HG02840 (cell line): ENCODE measurements around the gene LEMD2.

Source experiments
- ATAC-seq: cut with Tn5 transposase; IDR thresholded peaks from one replicate; pipeline ENCODE4 v1.9.1; 2021; ENCODE audit warnings: mild to moderate bottlenecking, moderate library complexity, moderate number of reproducible peaks; ENCODE audit not compliant: unreplicated experiment, low FRiP score

Gene LEMD2

GRCh38 chr6:33820243-33820642 is 31.3 kb upstream of the LEMD2 start:
- no peak for ATAC-seq

- ATAC-seq, result no peak
Measured at GRCh38 chr6:33819021-33819420, 30.1 kb upstream of the LEMD2 start.

GRCh38 chr6:33818293-33818692 is 29.4 kb upstream of the LEMD2 start:
- no peak for ATAC-seq

- ATAC-seq, result no peak
Measured at GRCh38 chr6:33817489-33817888, 28.6 kb upstream of the LEMD2 start.

GRCh38 chr6:33816911-33817310 is 28.0 kb upstream of the LEMD2 start:
- no peak for ATAC-seq

- ATAC-seq, result no peak
Measured at GRCh38 chr6:33815854-33816253, 26.9 kb upstream of the LEMD2 start.

- ATAC-seq, result no peak
Measured at GRCh38 chr6:33813990-33814985, 25.4 kb upstream of the LEMD2 start.

DNA sequence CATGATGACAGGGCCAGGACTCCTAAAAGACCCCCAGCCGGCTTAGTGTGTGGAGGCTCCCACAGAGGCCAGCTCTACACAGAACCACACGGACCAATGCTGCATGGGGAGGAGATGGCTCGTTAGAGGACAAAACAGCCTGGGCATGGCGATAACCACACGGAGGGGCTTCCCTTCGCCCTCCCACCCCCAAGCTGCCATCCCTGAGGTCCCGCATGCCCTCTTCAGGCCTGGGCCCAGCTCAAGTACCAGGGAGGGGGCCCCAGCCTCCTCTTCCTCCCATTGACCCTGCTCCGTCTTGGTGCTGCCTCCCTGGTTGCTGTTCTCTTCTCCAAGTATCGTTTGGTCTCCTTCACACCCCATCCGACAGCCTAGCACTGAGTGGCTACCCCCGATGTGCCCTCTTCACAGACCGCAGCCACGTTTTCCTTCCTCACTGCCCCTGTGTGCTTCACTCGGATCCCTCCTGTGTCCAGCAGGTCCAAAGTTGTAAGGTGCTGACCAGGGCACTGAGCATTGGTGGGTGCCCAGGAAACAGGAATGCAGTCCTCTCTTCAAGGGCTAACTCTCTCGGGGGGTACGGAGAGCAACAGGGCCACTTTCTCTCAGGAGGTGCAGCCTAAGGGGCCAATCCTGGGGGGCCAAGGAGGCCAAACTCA is 24.4 kb upstream of the LEMD2 start:
- no peak for ATAC-seq

DNA sequence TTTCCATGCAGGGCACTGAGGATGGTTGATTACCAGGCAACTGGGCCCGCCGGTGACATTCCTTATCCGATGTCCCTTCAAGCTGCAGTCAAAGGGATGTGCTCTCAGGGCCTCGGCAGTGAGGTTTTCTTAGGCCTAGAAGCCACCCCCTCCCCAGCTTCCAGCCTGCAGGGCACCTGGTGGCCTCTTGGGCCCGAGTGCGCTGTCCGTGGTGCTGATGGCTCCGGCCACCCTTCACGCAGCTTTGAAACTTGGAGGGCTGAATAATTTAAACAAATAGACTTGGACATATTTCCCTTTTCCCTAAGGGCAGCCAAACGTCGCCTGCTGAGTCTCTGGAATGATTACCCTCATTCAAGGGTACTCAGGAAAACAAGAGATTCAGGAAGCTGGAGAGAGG is 23.7 kb upstream of the LEMD2 start:
- no peak for ATAC-seq

- no peak for ATAC-seq
Measured at GRCh38 chr6:33809594-33809993, 20.7 kb upstream of the LEMD2 start.

- no peak for ATAC-seq
Measured at GRCh38 chr6:33808641-33809180, 19.8 kb upstream of the LEMD2 start.

- no peak for ATAC-seq
Measured at GRCh38 chr6:33807606-33808005, 18.7 kb upstream of the LEMD2 start.

GRCh38 chr6:33806841-33807240 is 17.9 kb upstream of the LEMD2 start:
- ATAC-seq, result no peak

DNA sequence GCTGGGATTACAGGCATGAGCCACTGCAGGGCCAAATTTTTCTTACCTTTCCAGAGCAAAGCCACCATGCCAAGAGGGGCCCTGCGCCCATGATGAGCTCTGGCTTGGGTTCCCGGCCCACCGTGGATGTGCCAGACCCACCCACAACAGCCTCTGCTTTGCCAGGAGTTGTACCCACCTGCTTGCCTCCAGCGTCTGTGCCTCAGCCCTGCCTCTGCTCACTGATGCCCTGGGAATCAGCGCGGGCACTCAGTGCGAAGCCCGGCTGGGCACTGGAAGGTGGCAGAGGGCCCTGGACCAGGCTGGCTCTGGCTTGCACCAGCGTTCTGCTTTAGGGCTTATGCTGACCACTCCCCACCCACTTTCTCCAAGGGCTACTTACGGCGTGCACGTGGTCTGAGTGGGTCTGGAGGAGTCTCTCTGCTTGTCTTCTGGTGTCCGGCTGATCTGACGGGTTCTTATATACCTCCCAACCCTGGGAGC is 14.7 kb upstream of the LEMD2 start, which contains the start of gene MLN:
MLN (minus strand) TSS at position 433 of the 483 bp plus-strand sequence. CDS start 2,840 bp downstream, outside the sequence.
- ATAC-seq, result no peak

DNA sequence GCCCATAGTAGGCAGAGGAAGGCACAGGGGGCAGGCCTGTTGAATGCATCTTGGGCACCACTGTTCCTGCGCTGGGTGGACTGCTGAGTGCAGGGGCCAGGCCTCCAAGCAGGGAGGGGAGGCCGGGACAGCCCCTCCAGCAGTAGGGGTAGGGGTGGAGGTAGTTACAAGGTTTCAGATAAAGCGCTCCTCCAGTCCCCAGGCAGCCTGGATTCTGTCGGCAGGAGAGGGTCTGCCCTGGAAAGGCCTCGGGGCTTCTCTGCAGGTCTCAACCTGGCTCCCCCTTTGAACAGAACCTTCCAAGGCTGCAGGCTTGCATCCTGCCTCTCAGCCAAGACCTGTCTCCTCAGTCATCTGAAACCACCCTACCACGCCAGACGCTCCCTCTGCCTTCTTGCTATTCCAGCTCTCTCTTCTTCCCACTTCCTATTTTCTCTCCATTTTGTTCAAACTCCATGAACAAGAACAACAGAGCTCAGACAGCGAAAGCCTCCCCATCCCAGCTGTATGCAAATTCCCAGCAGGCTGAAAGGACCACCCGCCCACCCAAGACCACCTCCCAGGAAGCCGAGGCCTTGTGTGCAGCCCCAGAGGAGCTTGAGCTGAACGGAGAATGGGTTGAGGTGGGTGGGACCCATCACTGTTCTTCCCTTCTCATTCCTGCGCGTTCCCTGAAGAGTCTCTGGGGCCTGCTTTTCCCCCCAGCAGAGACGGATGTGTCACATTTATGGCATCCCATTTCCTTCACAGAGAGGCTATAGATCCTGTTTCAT is 13.4 kb upstream of the LEMD2 start:
- ATAC-seq, result no peak

DNA sequence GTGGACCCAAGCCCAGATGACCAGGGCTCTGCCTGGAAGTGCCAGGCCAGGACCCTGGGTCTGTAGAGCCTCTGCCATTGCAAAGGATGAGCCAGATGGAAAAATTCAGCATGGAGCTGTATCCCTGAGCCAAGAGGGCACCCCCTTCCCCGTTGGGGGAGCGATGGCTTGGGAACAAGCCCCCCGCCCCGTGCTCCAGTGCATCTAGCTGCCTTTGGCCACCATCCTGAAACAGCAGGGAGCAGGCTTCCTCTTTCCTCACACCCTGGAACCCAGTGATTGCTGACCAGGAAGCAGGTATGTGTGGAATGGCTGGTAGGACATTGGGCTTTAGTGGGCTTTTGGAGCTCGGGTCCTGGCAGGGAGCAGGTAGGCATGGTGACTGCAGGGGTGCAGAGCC is 12.7 kb upstream of the LEMD2 start:
- no peak for ATAC-seq

- no peak for ATAC-seq
Measured at GRCh38 chr6:33800248-33800969, 11.5 kb upstream of the LEMD2 start.

GRCh38 chr6:33799454-33800113 is 10.7 kb upstream of the LEMD2 start:
- ATAC-seq, result no peak

DNA sequence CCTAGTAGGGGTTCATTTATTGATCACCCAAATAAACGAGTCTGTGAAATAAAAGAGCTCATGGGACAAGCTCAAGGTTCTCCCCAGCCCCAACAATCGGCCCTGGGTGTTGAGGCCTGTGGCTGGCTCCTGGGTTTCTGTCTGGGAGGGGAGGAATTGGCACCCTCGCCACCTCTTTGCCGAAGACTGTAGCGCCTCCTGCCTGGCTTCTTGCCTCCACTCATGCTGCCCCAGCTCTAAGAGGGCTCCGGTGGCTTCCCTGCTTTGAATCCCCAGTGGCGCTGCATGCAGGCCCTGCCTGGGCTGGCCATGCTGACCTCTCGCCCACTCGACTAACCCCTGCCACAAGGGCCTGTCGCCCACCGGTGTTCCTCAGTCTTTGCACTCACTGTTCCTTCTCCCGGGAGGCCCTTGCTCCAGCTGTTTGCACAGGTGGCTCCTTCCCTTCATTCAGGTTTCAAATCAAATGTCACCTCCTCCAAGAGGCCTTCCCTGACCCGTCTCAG is 9.5 kb upstream of the LEMD2 start:
- ATAC-seq, result no peak
